GM13977 (cell line): ENCODE results near the gene FH.

ENCODE experiments used
- DNase-seq: peaks from one replicate; pipeline ENCODE4 v3.0.0; 2012; ENCODE audit warnings: low spot score
- in situ Hi-C: fragments of 300-500 bp; cut with MboI; formaldehyde crosslinking; loops from one replicate; pipeline ENCODE4 v1.12.0; 2022; ENCODE audit warnings: low sequenced_read_pairs, low pct_unique_long_range_greater_than_20kb, mixed read lengths, inconsistent platforms; ENCODE audit not compliant: unreplicated experiment
- TF ChIP-seq, protein P1 (sequence below): IDR thresholded peaks from 2 replicates; pipeline ENCODE4 v1.5.1; 2012; ENCODE audit warnings: mild to moderate bottlenecking, control low read depth; ENCODE audit not compliant: insufficient read depth; ENCODE audit errors: extremely low read depth, missing control alignments

The FH gene

GRCh38 chr1:241507189-241507863, 12.2 kb downstream of the FH start:
- TF ChIP-seq, protein P1, sequence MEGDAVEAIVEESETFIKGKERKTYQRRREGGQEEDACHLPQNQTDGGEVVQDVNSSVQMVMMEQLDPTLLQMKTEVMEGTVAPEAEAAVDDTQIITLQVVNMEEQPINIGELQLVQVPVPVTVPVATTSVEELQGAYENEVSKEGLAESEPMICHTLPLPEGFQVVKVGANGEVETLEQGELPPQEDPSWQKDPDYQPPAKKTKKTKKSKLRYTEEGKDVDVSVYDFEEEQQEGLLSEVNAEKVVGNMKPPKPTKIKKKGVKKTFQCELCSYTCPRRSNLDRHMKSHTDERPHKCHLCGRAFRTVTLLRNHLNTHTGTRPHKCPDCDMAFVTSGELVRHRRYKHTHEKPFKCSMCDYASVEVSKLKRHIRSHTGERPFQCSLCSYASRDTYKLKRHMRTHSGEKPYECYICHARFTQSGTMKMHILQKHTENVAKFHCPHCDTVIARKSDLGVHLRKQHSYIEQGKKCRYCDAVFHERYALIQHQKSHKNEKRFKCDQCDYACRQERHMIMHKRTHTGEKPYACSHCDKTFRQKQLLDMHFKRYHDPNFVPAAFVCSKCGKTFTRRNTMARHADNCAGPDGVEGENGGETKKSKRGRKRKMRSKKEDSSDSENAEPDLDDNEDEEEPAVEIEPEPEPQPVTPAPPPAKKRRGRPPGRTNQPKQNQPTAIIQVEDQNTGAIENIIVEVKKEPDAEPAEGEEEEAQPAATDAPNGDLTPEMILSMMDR, result no peak
- in situ Hi-C loops, result no loop called here

GRCh38 chr1:241503444-241503843, 16.1 kb downstream of the FH start:
- in situ Hi-C loops, result no loop called here
- no peak for DNase-seq
- TF ChIP-seq, protein P1, result no peak

More at GRCh38 chr1:241507189-241507863, 12.2 kb downstream of the FH start:
- DNase-seq, result no peak

GRCh38 chr1:241499910-241500309, 19.6 kb downstream of the FH start:
- no peak for DNase-seq
- TF ChIP-seq, protein P1, result peak; percentile 50
- in situ Hi-C loops, result loop anchor here (25.0 kb wide), 1 partner anchor 613 kb away; no protein-coding TSS in a partner anchor

DNA sequence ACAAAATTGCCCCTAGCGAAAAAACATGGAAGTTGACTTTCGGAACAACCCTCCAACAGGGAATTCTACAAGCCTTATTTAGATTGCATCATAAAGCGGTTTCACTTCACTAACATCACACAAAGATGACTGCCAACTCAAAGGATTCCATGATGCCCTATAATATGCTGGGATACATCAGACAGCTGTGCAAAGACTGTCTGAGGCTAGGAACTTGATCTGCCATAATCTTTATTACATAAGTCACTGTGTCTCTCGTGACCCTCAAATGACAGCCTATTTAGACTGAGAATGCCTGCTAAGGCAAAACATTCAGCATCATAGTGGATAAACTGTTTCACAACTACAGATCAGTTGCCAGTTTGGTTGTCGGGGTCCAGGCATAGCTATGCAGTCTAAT, 23.8 kb downstream of the FH start:
- TF ChIP-seq, protein P1, result no peak
- no peak for DNase-seq
- in situ Hi-C loops, result loop anchor here (25.0 kb wide), 1 partner anchor 608 kb away; no protein-coding TSS in a partner anchor

DNA sequence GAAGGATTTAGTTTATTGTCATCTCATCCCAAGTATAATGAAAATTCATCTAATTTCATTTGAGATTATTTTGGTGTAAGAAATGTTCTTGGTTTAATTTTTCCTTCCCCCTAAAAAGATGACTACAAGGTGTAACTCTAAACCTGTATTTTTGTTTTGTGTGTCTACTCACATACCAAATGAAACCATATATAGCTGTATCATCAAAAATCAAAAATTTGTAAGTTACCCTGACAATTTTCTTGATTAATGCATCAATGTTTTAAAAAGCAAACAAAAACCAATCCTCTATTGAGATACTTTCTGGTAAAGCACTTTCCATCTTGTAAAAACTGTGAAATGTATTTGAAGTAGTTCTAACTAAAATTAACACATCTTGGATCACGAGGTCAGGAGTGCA, 30.8 kb downstream of the FH start:
- in situ Hi-C loops, result loop anchor here (25.0 kb wide), 1 partner anchor 601 kb away; no protein-coding TSS in a partner anchor
- TF ChIP-seq, protein P1, result no peak
- DNase-seq, result no peak

- TF ChIP-seq, protein P1, result peak; percentile 51
- in situ Hi-C loops, result loop anchor here (25.0 kb wide), 1 partner anchor 598 kb away; no protein-coding TSS in a partner anchor
- DNase-seq, result peak; percentile 35
Observed at GRCh38 chr1:241485554-241485992, 34.0 kb downstream of the FH start.
